Raji (cell line): ENCODE results near the gene RASEF.

Experiments
- POLR2A ChIP-seq: IDR thresholded peaks from 2 replicates; pipeline ENCODE4 v1.6.1; 2011; ENCODE audit warnings: low read depth, low read length, control low read depth; ENCODE audit not compliant: insufficient read depth

Gene RASEF

GRCh38 chr9:83007521-83008300 lies 55.2 kb downstream of the RASEF start:
- no peak for TF ChIP-seq POLR2A

GRCh38 chr9:83006378-83006777 lies 56.6 kb downstream of the RASEF start:
- no peak for TF ChIP-seq POLR2A

DNA sequence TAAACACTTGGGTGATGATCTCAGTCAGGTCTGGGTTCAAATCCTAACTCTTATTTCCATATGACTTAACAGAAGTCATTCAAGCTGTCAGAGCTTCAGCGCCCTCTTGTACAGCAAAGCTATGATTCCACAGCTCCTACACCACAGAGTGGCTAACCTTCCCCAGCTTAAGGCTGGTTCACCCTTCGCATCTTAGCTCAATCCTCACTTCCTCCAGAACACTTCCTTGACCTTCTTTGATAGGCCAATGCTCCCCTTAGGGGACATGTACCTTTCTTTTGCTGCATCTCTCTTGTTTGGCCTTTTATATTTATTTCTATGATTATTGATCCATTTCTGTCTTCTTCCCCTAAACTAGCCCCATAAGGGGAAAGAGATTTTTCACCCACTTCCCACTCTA lies 57.0 kb downstream of the RASEF start:
- no peak for TF ChIP-seq POLR2A

DNA sequence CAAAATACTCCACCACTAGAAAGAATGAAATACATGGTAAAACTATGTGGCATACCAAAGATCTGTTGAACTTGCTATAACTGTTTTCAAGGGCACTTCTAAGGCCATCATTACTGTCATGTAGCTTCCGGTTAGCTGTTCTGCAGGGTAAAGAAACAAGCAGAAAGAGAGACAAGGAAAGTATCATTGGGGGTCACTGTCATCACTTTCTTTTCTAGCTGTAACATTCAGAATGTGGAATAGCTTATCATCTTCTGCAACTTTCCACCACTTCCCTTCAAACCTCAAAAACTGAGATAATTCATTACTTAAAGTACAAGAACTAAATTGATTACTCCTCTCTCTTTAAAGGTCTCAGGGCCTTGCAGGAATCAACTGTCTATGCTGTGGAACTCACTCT lies 57.6 kb downstream of the RASEF start:
- TF ChIP-seq POLR2A, result no peak

DNA sequence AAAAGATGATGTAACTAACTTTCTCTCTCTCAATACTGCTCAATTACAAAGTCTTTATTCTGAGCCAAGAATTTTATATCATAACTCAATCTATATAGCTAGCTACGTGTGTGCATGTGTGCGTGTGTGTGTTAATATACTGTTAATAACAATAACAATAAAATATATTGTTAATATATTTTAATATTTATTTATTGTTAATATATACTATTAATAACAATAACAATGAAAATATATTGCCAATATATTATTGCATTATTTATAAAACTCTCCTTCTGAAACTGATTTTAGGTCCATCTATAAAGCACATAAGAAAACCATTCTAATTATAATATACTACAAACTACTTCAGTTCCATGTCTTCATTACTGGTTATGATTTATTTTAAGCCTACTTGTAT lies 60.6 kb downstream of the RASEF start:
- no peak for TF ChIP-seq POLR2A

DNA sequence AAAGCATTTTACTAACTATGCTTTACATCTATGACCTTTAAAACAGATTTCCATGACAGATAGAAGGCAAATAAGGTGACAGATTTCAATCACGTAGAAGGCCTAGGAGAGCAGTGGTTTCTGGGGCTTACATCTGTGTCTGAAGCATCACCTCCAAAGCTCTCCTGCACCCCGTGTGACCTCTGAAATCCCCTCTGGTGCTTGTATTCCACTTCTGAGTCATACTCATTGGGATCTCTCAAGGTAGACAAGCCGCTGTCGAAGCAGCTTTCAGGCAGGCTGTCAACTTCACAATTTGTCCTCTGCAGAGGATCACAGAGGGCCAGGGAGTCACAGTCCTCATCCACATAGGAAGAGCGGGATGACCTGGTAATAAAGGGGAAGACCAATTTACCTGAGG lies 62.2 kb downstream of the RASEF start:
- no peak for TF ChIP-seq POLR2A

GRCh38 chr9:82998409-82998808 lies 64.5 kb downstream of the RASEF start:
- TF ChIP-seq POLR2A, result no peak

- no peak for TF ChIP-seq POLR2A
These were observed 65.3 kb downstream of the RASEF start for GRCh38 chr9:82997476-82998140.

DNA sequence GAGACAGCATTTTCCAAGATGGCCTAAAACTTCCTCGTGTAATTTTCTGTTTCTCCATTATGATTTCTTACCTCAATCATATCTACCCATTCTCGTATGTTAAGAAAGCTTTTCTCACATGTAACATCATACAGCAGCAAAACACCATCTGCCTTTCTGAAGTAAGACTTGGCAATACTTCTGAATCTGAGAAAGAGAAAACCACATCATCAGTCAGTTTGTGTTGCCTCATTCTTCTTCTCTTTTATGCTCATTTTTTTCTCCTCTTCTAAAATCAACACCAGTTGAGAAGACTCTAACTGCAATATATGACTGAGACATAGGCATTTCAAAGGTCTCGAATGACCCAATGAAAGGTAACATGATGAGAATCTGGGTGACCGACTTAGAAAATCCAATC lies 66.0 kb downstream of the RASEF start:
- no peak for TF ChIP-seq POLR2A

GRCh38 chr9:82993856-82994605 lies 68.9 kb downstream of the RASEF start:
- TF ChIP-seq POLR2A, result no peak

- no peak for TF ChIP-seq POLR2A
These were observed 71.3 kb downstream of the RASEF start for GRCh38 chr9:82991671-82992070.

GRCh38 chr9:82989929-82990328 lies 73.0 kb downstream of the RASEF start:
- no peak for TF ChIP-seq POLR2A

- TF ChIP-seq POLR2A, result no peak
These were observed 74.5 kb downstream of the RASEF start for GRCh38 chr9:82988488-82988887.

GRCh38 chr9:82987370-82988189 lies 75.4 kb downstream of the RASEF start:
- TF ChIP-seq POLR2A, result no peak

- TF ChIP-seq POLR2A, result no peak
These were observed 81.4 kb downstream of the RASEF start for GRCh38 chr9:82981552-82981951.
